Left ventricle myocardium inferior (tissue), 1 donor: ENCODE results near the gene CPNE5. TPM values are rescaled to one million over a fixed set of nuclear protein-coding genes. Genes with fewer than 3 reads are reported as not detected.

Source experiments
- DNase-seq: peaks from one replicate; pipeline ENCODE4 v3.0.0-alpha.2; 2020
- H3K27ac ChIP-seq: fragments of 200-600 bp; replicated peaks from 2 replicates; pipeline ENCODE4 v1.8.0; 2021
- H3K27me3 ChIP-seq: fragments of 200-600 bp; 2 replicates; pipeline ENCODE4 v1.8.0; 2021; ENCODE audit warnings: low read depth
- H3K36me3 ChIP-seq: fragments of 200-600 bp; 2 replicates; pipeline ENCODE4 v1.8.0; 2021
- H3K4me1 ChIP-seq: fragments of 200-600 bp; 2 replicates; pipeline ENCODE4 v1.8.0; 2021
- H3K4me3 ChIP-seq: fragments of 200-600 bp; 2 replicates; pipeline ENCODE4 v1.8.0; 2021; ENCODE audit warnings: mild to moderate bottlenecking, moderate library complexity
- H3K9me3 ChIP-seq: fragments of 200-600 bp; replicated peaks from 2 replicates; pipeline ENCODE4 v1.8.0; 2021
- CTCF ChIP-seq: fragments of 200-600 bp; IDR thresholded peaks from 2 replicates; pipeline ENCODE4 v1.8.0; 2021; ENCODE audit warnings: antibody characterized with exemption, mild to moderate bottlenecking, borderline replicate concordance
- intact Hi-C: fragments of 100-400 bp; cut with micrococcal nuclease; formaldehyde crosslinking; loops from one replicate; pipeline ENCODE4 v1.11.0; 2022
- total RNA-seq: library from RNA; stranded (reverse); fragmentation: NEBNext Ultra II Directional; extraction: Animal tissue kit (Norgen Biotek cat#: 25700); gene quantifications from one replicate; pipeline ENCODE4 v1.2.1, GENCODE V29; 2021
- donor health status: DM: no; HTN: yes; CAD: no; lungs with severe emphysema.

CPNE5 gene
- total RNA-seq, 1 donor from 2014 or later, result 26.5 TPM

DNA sequence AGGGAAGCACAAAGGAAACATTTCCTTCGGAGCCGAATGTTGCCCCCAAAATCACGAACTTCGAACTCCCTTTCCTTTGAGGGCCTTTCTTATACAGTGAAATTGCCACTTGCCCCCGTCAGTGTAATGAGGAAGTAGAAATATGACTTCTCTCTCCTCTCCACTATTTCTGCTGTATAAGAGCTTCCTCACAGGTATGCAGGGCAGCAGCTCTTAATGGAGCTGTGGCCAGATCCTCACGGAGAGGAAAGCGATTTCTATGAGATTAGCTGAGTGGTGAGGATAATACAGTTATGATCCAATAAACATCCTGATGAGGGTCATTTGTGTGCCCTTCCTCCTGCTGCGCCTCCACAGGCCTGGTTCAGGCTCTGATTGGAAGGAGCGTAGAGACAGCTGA, 10.8 kb upstream of the CPNE5 start:
- intact Hi-C loops, result loop anchor here (5.0 kb wide), 1 partner anchor 83 kb away; no protein-coding TSS in a partner anchor
- Histone ChIP-seq H3K4me1 (peaks cover 91% of the 10 kb centered on the region), H3K27ac (peak overlapping the region; percentile 92), H3K27me3 (no peaks in the 10 kb centered on the region), H3K9me3 (no peaks in the 10 kb centered on the region), H3K36me3 (peaks cover 4% of the 10 kb centered on the region), H3K4me3 (no peak overlapping the region)
- DNase-seq, result no peak
- TF ChIP-seq CTCF, result no peak

- intact Hi-C loops, result no loop called here
- Histone ChIP-seq H3K27me3 (no peaks in the 10 kb centered on the region), H3K36me3 (no peaks in the 10 kb centered on the region), H3K27ac (peak overlapping the region; percentile 92), H3K4me1 (peaks cover 87% of the 10 kb centered on the region), H3K9me3 (no peaks in the 10 kb centered on the region), H3K4me3 (peak overlapping the region; percentile 44)
- no peak for TF ChIP-seq CTCF
- DNase-seq, result peak; percentile 77
Measured at GRCh38 chr6:36848658-36849441, 9.6 kb upstream of the CPNE5 start.

GRCh38 chr6:36847991-36848390, 8.7 kb upstream of the CPNE5 start:
- Histone ChIP-seq H3K36me3 (no peaks in the 10 kb centered on the region), H3K9me3 (no peaks in the 10 kb centered on the region), H3K27me3 (no peaks in the 10 kb centered on the region), H3K4me3 (peak overlapping the region; percentile 44), H3K27ac (peak overlapping the region; percentile 92), H3K4me1 (peaks cover 78% of the 10 kb centered on the region)
- intact Hi-C loops, result no loop called here
- TF ChIP-seq CTCF, result no peak
- DNase-seq, result no peak

DNA sequence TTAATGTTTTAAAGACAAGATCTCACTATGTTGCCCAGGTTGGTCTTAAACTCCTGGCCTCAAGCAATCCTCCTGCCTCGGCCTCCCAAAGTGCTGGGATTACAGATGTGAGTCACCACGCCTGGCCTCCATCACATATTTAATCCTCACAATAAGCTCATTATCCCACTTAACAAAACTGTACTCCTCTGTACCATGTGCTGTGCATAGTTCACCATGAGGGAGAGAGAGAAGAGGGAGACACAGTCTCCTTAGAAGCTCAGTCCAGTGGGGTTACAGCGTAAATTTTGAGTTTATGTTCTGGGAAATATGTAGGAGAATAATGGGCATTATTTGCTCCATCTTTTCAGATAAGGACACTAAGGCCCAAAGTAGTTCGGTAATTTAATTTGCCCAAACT, 7.9 kb upstream of the CPNE5 start:
- DNase-seq, result no peak
- no peak for TF ChIP-seq CTCF
- H3K4me3 ChIP-seq, result peak overlapping the region; percentile 44
- intact Hi-C loops, result no loop called here
- no peaks in the 10 kb centered on the region for H3K27me3 ChIP-seq
- peak overlapping the region; percentile 92 for H3K27ac ChIP-seq
- H3K36me3 ChIP-seq, result no peaks in the 10 kb centered on the region
- no peaks in the 10 kb centered on the region for H3K9me3 ChIP-seq
- peaks cover 70% of the 10 kb centered on the region for H3K4me1 ChIP-seq

DNA sequence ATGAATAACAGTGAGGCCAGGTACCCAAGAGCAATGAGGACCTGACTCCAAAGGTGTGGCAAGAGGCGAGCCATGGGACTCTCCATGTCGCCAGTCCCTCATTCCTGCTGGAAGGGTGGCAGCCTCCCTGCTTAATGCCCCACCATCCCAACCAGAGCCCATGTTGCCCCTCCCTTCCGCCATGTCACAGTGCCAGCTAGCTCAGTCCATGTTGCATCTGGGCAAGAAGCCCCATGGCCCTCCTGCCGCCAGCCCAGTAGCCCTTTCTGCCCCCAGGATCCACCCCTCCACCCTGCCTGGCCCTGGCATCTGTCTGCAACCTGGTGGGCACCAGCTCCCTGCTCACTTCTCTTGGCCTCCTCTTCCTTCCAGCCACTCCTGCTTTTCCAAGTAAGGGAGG, 6.0 kb upstream of the CPNE5 start:
- Histone ChIP-seq H3K9me3 (no peaks in the 10 kb centered on the region), H3K27me3 (peaks cover 5% of the 10 kb centered on the region), H3K4me1 (peaks cover 66% of the 10 kb centered on the region), H3K36me3 (no peaks in the 10 kb centered on the region), H3K4me3 (peak overlapping the region; percentile 63), H3K27ac (peak overlapping the region; percentile 92)
- DNase-seq, result no peak
- intact Hi-C loops, result no loop called here
- TF ChIP-seq CTCF, result no peak
